GM06990 (cell line): Measurements from ENCODE around the gene C12orf57.

Source experiments
- DNase-seq: peaks from one replicate; pipeline ENCODE4 v3.0.0-alpha.2; 2011; ENCODE audit not compliant: insufficient read length; ENCODE audit errors: extremely low read depth
- H3K27me3 ChIP-seq: replicated peaks from 2 replicates; pipeline ENCODE4 v1.6.0; 2011; ENCODE audit warnings: low read length; ENCODE audit not compliant: control insufficient read depth, insufficient read depth
- H3K36me3 ChIP-seq: 2 replicates; pipeline ENCODE4 v1.5.1; 2011; ENCODE audit warnings: low read length; ENCODE audit not compliant: control insufficient read depth, insufficient read depth
- H3K4me3 ChIP-seq: replicated peaks from 2 replicates; pipeline ENCODE4 v1.5.1; 2011; ENCODE audit warnings: low read depth, mild to moderate bottlenecking, control low read depth, low read length
- TF ChIP-seq, protein P1 (sequence below): IDR thresholded peaks from 2 replicates; pipeline ENCODE4 v1.5.1; 2011; ENCODE audit warnings: low read length, control low read depth, mild to moderate bottlenecking, inconsistent platforms; ENCODE audit not compliant: insufficient read depth, poor library complexity, severe bottlenecking

The C12orf57 gene, protein sequence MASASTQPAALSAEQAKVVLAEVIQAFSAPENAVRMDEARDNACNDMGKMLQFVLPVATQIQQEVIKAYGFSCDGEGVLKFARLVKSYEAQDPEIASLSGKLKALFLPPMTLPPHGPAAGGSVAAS

DNA sequence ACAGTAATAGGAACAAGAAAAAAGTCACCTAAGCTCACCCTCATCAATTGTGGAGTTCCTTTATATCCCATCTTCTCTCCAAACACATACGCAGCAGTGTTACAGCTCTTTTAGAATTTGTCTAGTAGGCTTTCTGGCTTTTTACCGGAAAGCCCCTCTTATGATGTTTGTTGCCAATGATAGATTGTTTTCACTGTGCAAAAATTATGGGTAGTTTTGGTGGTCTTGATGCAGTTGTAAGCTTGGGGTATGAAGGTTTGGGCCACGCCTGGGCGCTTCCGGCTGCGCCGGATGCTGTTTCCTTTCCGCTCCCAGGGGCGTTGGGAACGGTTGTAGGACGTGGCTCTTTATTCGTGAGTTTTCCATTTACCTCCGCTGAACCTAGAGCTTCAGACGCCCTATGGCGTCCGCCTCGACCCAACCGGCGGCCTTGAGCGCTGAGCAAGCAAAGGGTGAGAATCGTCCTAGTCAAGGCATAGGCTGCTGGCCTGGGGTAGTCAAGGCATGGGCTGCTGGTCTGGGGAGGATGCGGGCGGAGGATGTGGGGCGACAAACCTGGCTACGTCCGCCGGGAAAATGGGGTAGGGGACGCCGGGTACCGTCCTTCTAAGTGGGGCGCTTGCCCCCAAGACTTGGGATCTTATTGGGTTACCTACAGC, at the start of gene C12orf57, which contains the start of gene RNU7-1:
C12orf57 (plus strand) TSS at position 301 of the 659 bp plus-strand sequence; CDS start at position 401, 100 bp downstream.
RNU7-1 (plus strand) TSS at position 95 of the 659 bp plus-strand sequence.
- Histone ChIP-seq H3K27me3 (no peaks in the 10 kb centered on the region), H3K4me3 (peak within 1 kb of the TSS; percentile 72), H3K36me3 (no peaks in the 10 kb centered on the region; the same call in 1 of the 2 replicates)
- TF ChIP-seq, protein P1, sequence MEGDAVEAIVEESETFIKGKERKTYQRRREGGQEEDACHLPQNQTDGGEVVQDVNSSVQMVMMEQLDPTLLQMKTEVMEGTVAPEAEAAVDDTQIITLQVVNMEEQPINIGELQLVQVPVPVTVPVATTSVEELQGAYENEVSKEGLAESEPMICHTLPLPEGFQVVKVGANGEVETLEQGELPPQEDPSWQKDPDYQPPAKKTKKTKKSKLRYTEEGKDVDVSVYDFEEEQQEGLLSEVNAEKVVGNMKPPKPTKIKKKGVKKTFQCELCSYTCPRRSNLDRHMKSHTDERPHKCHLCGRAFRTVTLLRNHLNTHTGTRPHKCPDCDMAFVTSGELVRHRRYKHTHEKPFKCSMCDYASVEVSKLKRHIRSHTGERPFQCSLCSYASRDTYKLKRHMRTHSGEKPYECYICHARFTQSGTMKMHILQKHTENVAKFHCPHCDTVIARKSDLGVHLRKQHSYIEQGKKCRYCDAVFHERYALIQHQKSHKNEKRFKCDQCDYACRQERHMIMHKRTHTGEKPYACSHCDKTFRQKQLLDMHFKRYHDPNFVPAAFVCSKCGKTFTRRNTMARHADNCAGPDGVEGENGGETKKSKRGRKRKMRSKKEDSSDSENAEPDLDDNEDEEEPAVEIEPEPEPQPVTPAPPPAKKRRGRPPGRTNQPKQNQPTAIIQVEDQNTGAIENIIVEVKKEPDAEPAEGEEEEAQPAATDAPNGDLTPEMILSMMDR, result no peak
- peak; percentile 98 for DNase-seq

DNA sequence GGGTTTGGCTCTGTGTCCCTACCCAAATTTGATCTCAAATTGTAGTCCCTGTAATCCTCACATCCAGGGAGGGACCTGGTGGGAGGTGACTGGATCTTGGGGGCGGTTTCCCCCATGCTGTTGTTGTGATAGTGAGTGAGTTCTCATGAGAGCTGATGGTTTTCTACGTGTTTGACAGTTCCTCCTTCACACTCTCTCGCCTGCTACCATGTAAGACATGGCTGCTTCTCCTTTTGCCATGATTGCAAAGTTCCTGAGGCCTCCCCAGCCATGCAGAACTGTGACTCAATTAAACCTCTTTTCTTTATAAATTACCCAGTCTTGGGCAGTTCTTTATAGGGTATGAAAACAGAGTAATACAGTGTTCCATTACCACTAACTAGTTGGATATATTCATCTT, 49.5 kb upstream of the C12orf57 start:
- TF ChIP-seq, protein P1, result no peak
- Histone ChIP-seq H3K4me3 (no peak overlapping the region), H3K36me3 (no peaks in the 10 kb centered on the region), H3K27me3 (no peaks in the 10 kb centered on the region)
- DNase-seq, result no peak

DNA sequence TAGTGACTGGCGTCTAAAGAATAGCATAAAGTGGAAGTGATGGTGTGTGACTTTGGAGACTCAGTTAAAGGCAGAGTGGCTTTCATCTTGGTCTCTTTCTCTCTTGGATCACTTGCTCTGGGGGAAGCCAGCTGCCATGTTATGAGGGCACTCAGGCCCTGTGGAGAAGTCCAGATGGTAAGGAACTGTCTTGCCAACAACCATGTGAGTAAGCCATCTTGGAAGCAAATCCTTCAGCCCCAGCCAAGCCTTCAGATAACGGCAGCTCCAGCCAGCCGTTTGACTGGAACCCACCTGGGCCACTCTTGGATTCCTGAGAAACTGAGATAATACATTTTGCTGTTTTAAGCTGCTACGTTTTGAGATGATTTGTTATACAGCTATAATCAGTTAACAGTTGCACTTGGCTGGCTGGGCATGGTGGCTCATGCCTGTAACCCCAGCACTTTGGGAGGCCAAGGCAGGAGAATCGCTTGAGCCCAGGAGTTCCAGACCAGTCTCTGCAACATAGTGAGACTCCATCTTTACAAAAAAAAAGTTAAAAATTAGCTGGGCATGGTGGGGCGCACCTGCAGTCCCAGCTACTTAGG, 46.9 kb upstream of the C12orf57 start:
- Histone ChIP-seq H3K4me3 (no peak overlapping the region), H3K27me3 (no peaks in the 10 kb centered on the region), H3K36me3 (no peaks in the 10 kb centered on the region)
- TF ChIP-seq, protein P1, result no peak
- DNase-seq, result no peak

DNA sequence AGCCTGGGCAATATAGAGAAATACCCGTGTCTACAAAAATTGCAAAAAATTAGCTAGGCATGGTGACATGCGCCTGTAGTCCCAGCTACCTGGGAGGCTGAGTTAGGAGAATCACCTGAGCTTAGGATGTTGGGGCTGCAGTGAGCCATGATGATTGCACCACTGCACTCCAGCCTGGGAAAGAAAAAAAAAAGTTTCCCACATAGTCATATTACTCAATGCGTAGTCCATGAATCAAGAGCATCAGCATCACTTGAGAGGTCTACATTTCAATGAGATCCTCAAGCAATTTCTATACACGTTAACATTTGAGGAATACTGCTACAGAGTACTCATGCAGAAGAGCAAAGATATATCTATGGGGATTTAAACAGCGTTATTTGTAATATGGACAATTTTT, 44.4 kb upstream of the C12orf57 start:
- Histone ChIP-seq H3K4me3 (no peak overlapping the region), H3K27me3 (no peaks in the 10 kb centered on the region), H3K36me3 (no peaks in the 10 kb centered on the region)
- TF ChIP-seq, protein P1, result no peak
- DNase-seq, result no peak

DNA sequence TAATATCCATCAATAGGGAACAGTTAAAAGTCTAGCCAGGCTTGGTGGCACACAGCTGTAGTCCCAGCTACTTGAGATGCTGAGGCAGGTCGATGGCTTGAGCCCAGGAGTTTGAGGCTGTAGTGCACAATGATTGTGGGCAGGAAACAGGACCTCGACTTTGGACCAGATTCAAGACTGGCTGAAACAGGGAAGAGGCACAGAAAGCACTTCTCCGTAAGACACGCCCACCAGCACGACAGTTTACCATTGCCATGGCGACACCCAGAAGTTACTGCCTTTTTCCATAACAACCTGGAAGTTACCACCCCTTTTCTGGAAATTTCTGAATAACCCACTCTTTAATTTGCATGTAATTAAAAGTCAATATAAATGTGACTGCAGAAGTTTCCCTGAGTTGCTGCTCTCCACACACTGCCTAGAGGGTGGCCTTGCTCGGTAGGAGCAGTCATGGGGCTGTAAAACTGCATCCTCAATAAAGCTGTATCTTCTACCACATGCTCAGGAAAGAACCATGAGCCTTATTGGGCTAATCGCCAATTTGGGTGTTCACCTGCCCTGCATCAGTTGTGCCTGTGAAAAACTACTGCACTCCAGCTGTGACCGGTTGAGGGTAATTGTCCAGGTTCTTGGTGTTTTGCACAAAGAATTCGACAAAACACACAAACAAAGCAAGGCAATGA, 43.8 kb upstream of the C12orf57 start:
- no peak for DNase-seq
- H3K36me3 ChIP-seq, result no peaks in the 10 kb centered on the region
- TF ChIP-seq, protein P1, result no peak
- H3K4me3 ChIP-seq, result no peak overlapping the region
- no peaks in the 10 kb centered on the region for H3K27me3 ChIP-seq
